HG03457 (cell line): Measurements from ENCODE around the gene TTC39B.

ENCODE experiments used
- ATAC-seq: cut with Tn5 transposase; IDR thresholded peaks from one replicate; pipeline ENCODE4 v1.9.1; 2021; ENCODE audit warnings: moderate number of reproducible peaks; ENCODE audit not compliant: unreplicated experiment

Gene TTC39B

GRCh38 chr9:15138357-15138686 lies 168.7 kb downstream of the TTC39B start:
- ATAC-seq = no peak

DNA sequence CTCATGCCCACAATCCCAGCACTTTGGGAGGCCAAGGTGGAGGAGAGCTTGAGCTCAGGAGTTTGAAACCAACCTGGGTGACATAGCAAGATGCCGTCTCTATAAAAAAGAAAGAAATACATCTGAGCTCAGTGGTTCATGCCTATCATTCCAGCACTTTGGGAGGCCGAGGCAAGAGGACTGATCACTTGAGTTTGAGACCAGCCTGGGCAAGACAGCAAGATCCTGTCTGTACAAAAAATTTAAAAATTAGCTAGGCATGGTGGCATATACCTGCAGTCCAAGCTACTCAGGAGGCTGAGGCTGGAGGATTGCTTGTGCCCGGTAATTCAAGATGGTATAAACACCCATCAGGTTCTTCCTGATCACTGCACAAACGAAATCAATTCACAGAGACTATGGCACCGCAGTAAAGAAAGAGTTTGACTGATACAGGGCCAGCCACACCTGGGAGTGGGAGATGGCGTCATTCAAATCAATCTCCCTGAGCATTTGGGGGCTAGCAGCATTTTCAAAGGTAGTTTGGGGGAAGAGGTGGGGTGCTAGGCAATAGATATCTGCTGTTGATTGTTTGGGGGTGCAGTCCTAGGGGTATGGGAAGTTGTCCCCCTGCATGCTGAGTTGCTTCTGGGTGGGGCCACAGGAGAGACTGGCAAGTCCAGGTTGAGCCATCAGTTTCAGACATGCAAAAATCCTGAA lies 169.2 kb downstream of the TTC39B start:
- no peak for ATAC-seq

GRCh38 chr9:15137089-15137488 lies 169.9 kb downstream of the TTC39B start:
- no peak for ATAC-seq

- no peak for ATAC-seq
These were observed 170.4 kb downstream of the TTC39B start for GRCh38 chr9:15136646-15137045.

DNA sequence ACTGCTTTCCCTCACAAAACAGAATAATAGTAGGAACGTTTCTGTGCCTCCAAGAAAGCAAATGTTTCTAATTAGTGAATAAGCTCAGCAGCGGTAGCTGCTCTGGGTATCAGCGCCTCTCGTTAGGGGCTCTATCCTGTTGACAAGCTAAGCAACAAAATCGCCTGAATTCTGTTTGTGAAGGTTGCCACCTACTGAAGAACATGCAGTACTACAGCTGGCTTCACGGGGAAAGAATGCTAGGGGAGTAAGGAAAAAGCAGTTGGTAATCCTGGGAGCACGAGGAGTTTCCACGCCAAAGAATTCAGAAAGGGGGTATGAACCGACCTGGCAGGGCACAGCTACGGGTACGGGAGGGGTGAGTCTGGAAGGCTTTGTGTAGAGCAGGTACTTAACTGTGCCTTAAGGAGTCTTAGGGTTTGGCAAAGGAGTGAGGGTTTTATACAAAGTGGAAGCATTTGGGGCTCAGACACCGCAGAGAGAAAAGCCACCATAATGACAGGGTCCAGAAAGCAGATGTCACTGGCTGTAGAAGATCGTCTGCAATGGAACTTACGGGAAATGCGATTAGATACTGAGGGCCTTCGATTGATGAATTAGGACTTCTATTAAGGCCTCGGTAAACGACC lies 171.7 kb downstream of the TTC39B start:
- peak; percentile 89 for ATAC-seq

- ATAC-seq = no peak
These were observed 173.5 kb downstream of the TTC39B start for GRCh38 chr9:15133488-15133887.

GRCh38 chr9:15132091-15132490 lies 174.9 kb downstream of the TTC39B start:
- no peak for ATAC-seq

- no peak for ATAC-seq
These were observed 175.9 kb downstream of the TTC39B start for GRCh38 chr9:15131094-15131493.

GRCh38 chr9:15127831-15128230 lies 179.2 kb downstream of the TTC39B start:
- ATAC-seq = no peak

- ATAC-seq = no peak
These were observed 185.4 kb downstream of the TTC39B start for GRCh38 chr9:15121630-15122029.

DNA sequence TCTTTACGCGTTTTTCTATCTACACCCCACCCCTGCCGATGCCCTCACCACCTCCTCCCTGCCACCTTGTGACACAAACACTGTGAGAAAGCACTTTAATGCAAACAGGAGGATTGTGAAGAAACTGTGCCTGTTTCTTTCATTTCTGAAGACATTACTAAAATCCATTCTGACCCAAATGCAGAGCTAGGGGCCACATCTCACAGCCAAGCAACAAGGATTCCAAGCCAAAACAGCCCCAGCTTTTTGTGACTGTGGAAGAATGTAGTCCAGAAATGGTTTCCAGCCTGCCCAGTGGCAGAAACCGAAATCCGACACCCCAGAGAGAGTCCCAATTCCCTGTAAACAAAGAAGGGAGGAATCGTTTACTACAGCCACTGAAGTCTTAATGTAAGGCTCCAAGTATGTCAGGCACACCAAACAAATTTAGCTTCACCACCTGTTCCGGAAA lies 190.9 kb downstream of the TTC39B start:
- ATAC-seq = no peak

GRCh38 chr9:15115702-15116101 lies 191.3 kb downstream of the TTC39B start:
- ATAC-seq = no peak

DNA sequence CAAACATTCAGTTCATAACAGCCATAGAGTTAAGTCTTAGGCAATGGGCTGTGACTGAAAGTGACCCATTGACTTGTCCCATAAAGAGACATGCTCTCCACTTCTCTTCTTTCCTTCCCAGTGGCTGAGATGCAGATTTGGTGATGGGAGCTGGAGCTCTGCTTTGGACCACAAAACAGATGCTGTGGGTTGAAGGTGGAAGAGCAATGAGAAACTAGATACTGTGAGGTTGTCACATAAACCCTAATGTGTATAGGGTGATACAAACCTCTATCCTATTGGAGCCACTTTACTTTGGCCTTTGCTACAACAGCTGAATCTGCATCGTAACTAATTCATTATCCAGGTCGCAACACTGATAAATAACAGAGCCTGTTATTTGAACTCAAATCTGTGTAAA lies 192.0 kb downstream of the TTC39B start:
- no peak for ATAC-seq
